BLaER1 (cell line): ENCODE results near the gene BAG5.
A peak's percentile ranks its signal among the peaks of the same experiment; 100 is the strongest.

Experiments
- H3K27ac ChIP-seq: shearing (Covaris generic); formaldehyde crosslinking; 2 replicates; pipeline ENCODE4 v1.8.1; 2022
- H3K27me3 ChIP-seq: shearing (Covaris generic); formaldehyde crosslinking; 2 replicates; pipeline ENCODE4 v1.8.1; 2022
- H3K36me3 ChIP-seq: shearing (Covaris generic); formaldehyde crosslinking; 2 replicates; pipeline ENCODE4 v1.8.1; 2022
- H3K4me1 ChIP-seq: shearing (Covaris generic); formaldehyde crosslinking; 2 replicates; pipeline ENCODE4 v1.8.1; 2022
- H3K4me2 ChIP-seq: shearing (Covaris generic); formaldehyde crosslinking; 2 replicates; pipeline ENCODE4 v1.8.1; 2022
- H3K4me3 ChIP-seq: shearing (Covaris generic); formaldehyde crosslinking; 2 replicates; pipeline ENCODE4 v1.8.1; 2022
- H3K9ac ChIP-seq: shearing (Covaris generic); formaldehyde crosslinking; 2 replicates; pipeline ENCODE4 v1.8.1; 2022
- H3K9me3 ChIP-seq: shearing (Covaris generic); formaldehyde crosslinking; 2 replicates; pipeline ENCODE4 v1.8.1; 2022
- H4K20me1 ChIP-seq: shearing (Covaris generic); formaldehyde crosslinking; 2 replicates; pipeline ENCODE4 v1.8.1; 2022
- Cebpa-rat ChIP-seq: shearing (Covaris generic); IDR thresholded peaks from 2 replicates; pipeline ENCODE4 v1.8.1; 2022

Gene BAG5

DNA sequence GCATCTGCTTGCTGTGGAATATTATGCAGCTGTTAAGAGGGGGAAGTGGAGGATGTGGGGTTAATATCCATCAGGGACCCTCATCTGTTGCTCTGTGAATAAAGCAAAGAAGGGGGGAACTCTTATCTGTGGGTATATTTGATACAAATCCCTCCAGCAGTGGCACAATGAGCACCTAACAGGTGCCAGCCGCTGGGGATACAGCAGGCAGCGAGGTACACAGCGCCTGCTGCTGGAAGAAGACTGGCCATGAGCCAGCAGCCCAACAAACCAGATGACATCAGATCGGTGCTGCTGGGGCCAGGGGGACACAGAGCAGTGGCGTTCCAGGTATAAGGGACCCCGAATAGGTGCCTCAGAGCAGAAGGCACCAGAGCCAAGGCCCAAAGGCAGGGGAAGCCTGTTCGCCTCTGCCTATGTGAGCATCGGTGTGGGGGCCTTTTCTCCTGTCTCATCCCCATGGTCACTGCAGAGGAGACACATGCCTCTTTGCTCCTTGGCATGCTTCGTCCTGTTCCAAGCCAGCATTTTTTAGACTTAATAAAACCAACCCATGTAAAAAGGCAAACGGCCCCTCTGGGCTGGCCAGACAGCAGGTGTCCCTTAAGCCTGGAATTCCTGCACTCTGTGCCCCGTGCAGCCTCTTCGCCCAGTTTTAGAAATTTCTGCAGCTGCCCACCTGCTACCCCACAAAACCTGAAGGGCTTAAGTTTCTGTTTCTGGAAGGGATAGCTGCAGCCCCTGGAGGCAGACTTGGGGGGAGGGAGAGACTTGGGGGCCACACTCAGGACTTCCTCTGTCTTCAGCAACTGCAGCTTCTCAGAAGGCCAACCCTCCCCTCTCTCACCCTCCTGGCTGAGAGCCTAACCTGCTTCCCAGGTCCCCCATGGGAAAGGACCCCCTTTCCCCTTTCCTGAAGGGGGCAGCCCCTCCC lies 38.2 kb downstream of the BAG5 start:
- Histone ChIP-seq H3K36me3 (no peaks in the 10 kb centered on the region), H3K4me2 (0 out of 2 replicates have a peak overlapping the region, but pooled peaks have one; percentile 5), H3K4me1 (peaks cover 66% of the 10 kb centered on the region), H3K9ac (no peak overlapping the region), H4K20me1 (peaks cover 12% of the 10 kb centered on the region), H3K9me3 (no peaks in the 10 kb centered on the region), H3K27ac (no peak overlapping the region), H3K4me3 (no peak overlapping the region), H3K27me3 (peaks cover 49% of the 10 kb centered on the region)
- TF ChIP-seq Cebpa-rat: no peak

DNA sequence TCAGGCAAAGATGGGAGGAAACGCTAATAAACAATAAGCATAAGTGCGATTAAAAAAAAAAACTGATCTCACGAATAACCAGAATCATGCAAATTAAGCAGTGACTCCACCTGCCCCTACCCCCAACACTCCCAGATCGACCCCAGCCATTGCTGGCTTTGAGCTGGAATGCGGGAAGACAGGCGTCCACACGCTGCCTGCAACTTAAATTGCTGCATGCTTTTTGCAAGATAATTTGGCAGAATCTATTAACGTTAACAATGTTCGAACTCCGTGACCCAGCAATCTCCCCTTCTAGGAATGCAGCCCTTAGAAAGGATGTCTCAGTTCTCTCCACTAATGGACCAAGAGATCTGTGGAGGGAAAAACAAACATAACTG lies 38.9 kb downstream of the BAG5 start:
- Histone ChIP-seq H3K4me2 (0 out of 2 replicates have a peak overlapping the region, but pooled peaks have one; percentile 83), H3K9ac (no peak overlapping the region), H3K27ac (no peak overlapping the region), H4K20me1 (peaks cover 12% of the 10 kb centered on the region), H3K27me3 (peaks cover 49% of the 10 kb centered on the region), H3K4me1 (peaks cover 70% of the 10 kb centered on the region), H3K4me3 (no peak overlapping the region), H3K36me3 (no peaks in the 10 kb centered on the region), H3K9me3 (no peaks in the 10 kb centered on the region)
- no peak for TF ChIP-seq Cebpa-rat

DNA sequence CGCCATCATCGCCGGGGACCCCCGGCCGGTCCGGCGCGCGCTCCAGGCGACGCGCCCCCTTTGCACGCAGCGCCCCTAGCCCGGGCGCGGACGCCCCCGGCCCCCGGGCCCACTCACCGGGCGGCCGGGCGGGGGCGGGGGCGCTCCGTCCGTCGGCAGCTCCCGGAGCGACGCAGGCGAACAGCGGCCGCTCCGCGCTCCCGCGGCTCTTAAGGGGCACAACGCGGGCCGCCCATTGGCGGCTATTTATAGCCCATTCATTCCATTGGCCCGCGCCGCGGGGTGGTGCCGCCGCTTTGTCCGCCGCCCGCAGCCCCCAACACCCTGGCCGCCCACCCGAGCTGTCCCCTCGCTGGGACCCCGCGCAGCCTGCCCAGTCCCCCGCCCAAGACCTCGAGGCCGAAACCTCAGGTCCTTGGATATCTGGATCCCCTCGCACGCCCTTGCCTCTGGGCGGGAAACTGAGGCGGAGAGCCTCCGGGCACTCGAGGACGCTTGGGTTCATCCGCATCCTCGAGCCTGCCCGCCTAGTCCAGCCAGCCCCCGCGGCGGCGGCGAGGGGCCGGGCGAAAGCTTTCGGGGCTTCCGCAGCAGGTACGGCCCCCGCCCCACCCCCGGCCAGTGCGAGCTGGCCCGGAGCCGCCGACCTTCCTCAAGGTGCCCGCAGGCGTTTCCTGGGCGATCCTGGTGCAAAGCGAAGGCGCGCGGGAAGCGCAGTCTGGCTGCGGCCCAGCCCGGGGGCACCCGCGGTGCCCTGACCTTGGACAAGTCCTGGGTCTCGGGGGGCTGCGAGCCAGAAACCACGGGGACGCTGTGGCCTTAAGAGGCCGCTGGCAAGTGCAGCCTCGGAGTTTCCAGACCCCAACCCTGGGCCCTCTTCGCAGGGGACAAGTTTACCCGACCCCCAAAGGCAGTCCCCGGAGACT lies 39.5 kb downstream of the BAG5 start, which contains the start of gene CKB:
Gene CKB (minus strand): TSS at position 182 of the 926 bp plus-strand sequence. CDS start 337 bp downstream, outside the sequence.
- Histone ChIP-seq H3K9me3 (no peaks in the 10 kb centered on the region), H3K4me1 (peaks cover 70% of the 10 kb centered on the region), H3K27ac (peak within 1 kb of the TSS; percentile 65; the same call in 1 of the 2 replicates), H3K4me3 (peak within 1 kb of the TSS; percentile 72), H3K27me3 (peaks cover 49% of the 10 kb centered on the region), H3K4me2 (peak within 1 kb of the TSS; percentile 83), H3K9ac (peak within 1 kb of the TSS; percentile 71), H4K20me1 (peaks cover 12% of the 10 kb centered on the region), H3K36me3 (no peaks in the 10 kb centered on the region)
- TF ChIP-seq Cebpa-rat: no peak

DNA sequence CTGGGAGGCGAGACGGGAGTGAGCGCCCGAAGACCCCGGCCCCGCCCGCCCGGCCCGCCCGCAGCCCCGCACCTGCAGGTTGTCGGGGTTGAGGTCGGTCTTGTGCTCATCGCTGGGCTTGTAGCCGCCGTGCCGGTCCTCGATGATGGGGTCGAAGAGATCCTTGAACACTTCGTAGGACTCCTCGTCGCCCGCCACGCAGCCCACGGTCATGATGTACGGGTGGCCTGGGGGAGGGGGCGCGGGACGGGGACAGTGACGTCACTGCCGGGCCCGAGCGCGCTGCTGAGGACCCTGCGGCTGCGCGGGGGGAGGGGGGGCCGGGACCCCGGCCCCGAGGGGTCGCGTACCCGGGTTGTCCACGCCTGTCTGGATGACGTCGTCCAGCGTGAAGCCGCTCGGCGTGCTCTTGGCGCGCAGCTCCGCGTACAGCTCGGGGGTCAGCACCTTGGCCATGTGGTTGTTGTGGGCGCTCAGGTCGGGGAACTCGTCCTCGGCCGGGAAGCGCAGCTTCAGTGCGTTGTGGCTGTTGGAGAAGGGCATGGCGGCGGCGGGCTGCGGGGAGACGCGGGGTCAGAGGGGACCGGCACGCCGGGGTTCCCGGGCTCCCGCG lies 40.4 kb downstream of the BAG5 start:
- Histone ChIP-seq H3K9me3 (no peaks in the 10 kb centered on the region), H3K27ac (no peak overlapping the region), H4K20me1 (peaks cover 12% of the 10 kb centered on the region), H3K4me1 (peaks cover 66% of the 10 kb centered on the region), H3K4me3 (peak overlapping the region; percentile 72), H3K4me2 (peak overlapping the region; percentile 83), H3K36me3 (no peaks in the 10 kb centered on the region), H3K27me3 (peaks cover 49% of the 10 kb centered on the region), H3K9ac (peak overlapping the region; percentile 71; the same call in 1 of the 2 replicates)
- TF ChIP-seq Cebpa-rat: no peak

DNA sequence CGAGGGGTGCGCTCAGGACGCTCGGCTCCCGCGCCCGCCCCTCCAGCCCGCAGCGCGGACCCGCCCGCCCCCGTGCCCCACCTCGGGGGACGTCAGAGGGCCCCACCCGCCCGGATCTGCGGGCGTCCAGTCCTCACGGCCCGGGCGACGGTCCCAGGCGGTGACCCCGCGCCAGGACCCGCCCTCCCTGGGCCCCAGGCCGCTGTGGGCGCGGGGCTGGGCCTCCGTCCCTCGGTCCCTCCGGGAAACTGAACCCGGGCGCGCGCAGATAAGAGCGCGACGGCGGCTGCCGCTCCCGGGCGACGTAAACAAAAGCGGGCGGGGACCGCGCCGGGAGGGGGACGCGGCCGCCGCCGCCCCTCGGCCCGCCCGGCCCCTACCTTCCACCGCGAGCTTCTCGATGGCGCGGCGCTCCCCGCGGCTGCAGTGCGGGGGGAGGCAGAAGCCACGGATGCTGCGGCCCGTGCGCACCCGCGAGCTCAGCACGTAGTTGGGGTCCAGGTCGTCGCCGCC lies 41.0 kb downstream of the BAG5 start:
- no peaks in the 10 kb centered on the region for H3K9me3 ChIP-seq
- peaks cover 12% of the 10 kb centered on the region for H4K20me1 ChIP-seq
- H3K27me3 ChIP-seq: peaks cover 46% of the 10 kb centered on the region
- peak overlapping the region; percentile 83 for H3K4me2 ChIP-seq
- peak overlapping the region; percentile 65; the same call in 1 of the 2 replicates for H3K27ac ChIP-seq
- H3K9ac ChIP-seq: peak overlapping the region; percentile 71
- no peaks in the 10 kb centered on the region for H3K36me3 ChIP-seq
- H3K4me3 ChIP-seq: peak overlapping the region; percentile 72
- no peak for TF ChIP-seq Cebpa-rat
- H3K4me1 ChIP-seq: peaks cover 66% of the 10 kb centered on the region

DNA sequence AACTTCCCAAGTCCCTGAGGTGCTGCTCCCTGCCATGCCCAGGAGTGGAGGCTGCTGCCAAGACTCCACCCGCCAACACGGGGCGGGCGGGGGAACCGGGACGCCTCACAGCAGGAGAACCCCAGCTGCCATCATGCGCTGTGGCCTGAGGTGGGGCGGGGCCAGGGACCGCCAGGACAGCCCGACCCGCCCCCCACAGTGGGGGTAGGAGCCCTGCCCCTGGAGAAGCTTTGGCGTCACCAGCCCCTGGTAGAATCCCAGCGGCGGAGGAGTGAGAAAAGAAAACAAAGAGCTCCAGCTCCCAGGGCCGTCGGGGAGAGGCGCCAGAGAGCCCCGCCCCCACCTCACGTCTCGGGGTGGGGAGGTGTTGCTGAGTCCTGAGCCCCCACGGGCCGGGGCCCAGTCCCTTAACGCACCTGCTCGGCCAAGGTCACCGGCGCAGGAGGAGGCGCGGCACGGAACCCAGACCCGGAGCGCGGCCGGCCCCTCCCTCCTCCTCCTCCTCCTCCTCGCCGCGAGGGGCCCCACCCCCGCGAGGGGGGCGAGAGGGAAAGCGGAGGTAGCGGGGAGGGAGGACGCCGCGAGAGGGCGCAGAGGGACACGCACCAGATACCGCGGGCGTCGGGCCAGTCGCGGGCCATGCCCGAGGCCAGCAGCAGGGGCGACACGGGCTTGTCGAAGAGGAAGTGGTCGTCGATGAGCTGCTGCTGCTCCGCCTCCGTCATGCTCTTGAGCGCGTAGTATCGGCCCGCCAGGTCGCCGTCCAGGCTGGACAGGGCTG lies 41.6 kb downstream of the BAG5 start:
- peak overlapping the region; percentile 71 for H3K9ac ChIP-seq
- peaks cover 44% of the 10 kb centered on the region for H3K27me3 ChIP-seq
- peak overlapping the region; percentile 72 for H3K4me3 ChIP-seq
- H4K20me1 ChIP-seq: peaks cover 12% of the 10 kb centered on the region
- no peaks in the 10 kb centered on the region for H3K9me3 ChIP-seq
- peak overlapping the region; percentile 83 for H3K4me2 ChIP-seq
- H3K36me3 ChIP-seq: no peaks in the 10 kb centered on the region
- peak overlapping the region; percentile 65 for H3K27ac ChIP-seq
- H3K4me1 ChIP-seq: peaks cover 68% of the 10 kb centered on the region
- no peak for TF ChIP-seq Cebpa-rat

DNA sequence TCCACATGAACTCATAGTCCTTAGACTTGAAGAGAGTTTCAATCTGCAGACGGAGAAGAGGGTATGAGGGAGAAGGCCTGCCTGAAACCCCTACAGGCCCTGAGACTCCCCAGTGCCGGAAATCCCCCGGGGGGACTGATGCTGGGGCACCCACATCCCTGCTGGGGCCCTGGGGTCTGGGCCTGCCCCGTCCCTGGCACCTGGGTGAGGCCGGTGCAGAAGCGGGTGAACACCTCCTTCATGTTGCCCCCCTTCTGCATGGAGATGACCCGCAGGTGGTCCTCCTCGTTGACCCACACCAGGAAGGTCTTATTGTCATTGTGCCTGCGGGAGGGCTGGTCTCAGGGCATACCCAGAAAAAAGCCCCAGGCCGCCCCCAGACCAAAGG lies 42.2 kb downstream of the BAG5 start:
- TF ChIP-seq Cebpa-rat: no peak
- no peaks in the 10 kb centered on the region for H3K9me3 ChIP-seq
- H3K27ac ChIP-seq: peak overlapping the region; percentile 65; the same call in 1 of the 2 replicates
- peaks cover 74% of the 10 kb centered on the region for H3K4me1 ChIP-seq
- H3K27me3 ChIP-seq: peaks cover 44% of the 10 kb centered on the region
- peak overlapping the region; percentile 83 for H3K4me2 ChIP-seq
- peak overlapping the region; percentile 72 for H3K4me3 ChIP-seq
- H3K9ac ChIP-seq: peak overlapping the region; percentile 71; the same call in 1 of the 2 replicates
- no peaks in the 10 kb centered on the region for H3K36me3 ChIP-seq
- H4K20me1 ChIP-seq: peaks cover 12% of the 10 kb centered on the region

DNA sequence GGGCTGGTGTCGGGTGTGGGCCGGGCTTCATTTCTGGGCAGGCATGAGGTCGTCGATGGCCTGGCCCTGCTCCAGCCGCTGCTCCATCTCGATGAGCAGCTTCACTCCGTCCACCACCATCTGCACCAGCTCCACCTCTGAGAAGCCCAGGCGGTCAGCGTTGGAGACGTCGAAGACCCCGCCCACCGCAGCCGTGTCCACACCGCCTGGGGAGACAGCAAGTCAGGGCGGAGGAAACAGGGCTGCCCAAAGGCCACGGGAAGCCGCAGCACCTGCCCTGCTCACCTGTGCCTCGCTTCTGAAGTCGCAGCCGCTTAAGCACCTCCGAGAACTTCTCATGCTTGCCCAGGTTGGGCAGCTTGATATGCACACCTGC lies 42.6 kb downstream of the BAG5 start:
- Histone ChIP-seq H3K36me3 (no peaks in the 10 kb centered on the region), H3K4me1 (peaks cover 78% of the 10 kb centered on the region), H3K4me2 (peak overlapping the region; percentile 83), H3K27ac (no peak overlapping the region), H3K9me3 (no peaks in the 10 kb centered on the region), H4K20me1 (peaks cover 12% of the 10 kb centered on the region), H3K27me3 (peaks cover 44% of the 10 kb centered on the region), H3K9ac (no peak overlapping the region), H3K4me3 (peak overlapping the region; percentile 72)
- TF ChIP-seq Cebpa-rat: no peak
